Ovary (tissue), 3 donors: ENCODE measurements around the gene OR6Q1.

ENCODE experiments used
- EP300 ChIP-seq: sonication (generic); formaldehyde crosslinking; IDR thresholded peaks from one replicate; pipeline ENCODE4 v1.6.1; 2017; ENCODE audit warnings: antibody characterized with exemption
- POLR2A ChIP-seq: fragments of 450-650 bp; IDR thresholded peaks from one replicate; pipeline ENCODE4 v1.6.1; 2017; ENCODE audit warnings: antibody characterized with exemption, mild to moderate bottlenecking, moderate library complexity
- TF ChIP-seq, protein P1 (sequence below), 3 donors: fragments of 450-650 bp in 2 of 3; fragments of 200-600 bp in 1 of 3; IDR thresholded peaks; one replicate each; pipeline versions ENCODE4 v1.5.1 to v1.8.0; 2016 to 2022; ENCODE audit warnings: antibody characterized with exemption in 3 of 3, mild to moderate bottlenecking in 1 of 3
- donor health status: DM: no; HTN: no; CAD: no.

DNA sequence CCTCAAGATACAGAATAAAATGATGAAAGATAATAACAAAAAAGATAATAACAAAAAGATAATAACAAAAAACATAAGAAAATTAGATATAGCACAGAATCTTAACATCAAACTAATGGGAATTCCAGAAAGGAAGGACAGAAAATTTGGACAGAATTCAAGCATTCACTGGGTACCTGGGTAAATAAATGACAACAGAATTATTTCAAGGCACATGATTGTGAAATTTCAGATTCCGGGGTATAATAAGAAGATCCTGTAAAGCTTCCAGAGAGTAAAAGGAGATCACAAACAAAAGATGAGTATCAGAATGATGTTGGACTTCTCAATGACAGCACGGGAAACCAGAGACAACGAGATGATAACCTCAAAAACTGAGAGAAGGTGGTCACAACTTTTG lies 49.2 kb upstream of the OR6Q1 start:
- TF ChIP-seq POLR2A (no peak), EP300 (no peak)
- TF ChIP-seq, protein P1, sequence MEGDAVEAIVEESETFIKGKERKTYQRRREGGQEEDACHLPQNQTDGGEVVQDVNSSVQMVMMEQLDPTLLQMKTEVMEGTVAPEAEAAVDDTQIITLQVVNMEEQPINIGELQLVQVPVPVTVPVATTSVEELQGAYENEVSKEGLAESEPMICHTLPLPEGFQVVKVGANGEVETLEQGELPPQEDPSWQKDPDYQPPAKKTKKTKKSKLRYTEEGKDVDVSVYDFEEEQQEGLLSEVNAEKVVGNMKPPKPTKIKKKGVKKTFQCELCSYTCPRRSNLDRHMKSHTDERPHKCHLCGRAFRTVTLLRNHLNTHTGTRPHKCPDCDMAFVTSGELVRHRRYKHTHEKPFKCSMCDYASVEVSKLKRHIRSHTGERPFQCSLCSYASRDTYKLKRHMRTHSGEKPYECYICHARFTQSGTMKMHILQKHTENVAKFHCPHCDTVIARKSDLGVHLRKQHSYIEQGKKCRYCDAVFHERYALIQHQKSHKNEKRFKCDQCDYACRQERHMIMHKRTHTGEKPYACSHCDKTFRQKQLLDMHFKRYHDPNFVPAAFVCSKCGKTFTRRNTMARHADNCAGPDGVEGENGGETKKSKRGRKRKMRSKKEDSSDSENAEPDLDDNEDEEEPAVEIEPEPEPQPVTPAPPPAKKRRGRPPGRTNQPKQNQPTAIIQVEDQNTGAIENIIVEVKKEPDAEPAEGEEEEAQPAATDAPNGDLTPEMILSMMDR (IDR thresholded peaks at IDR 0.05), result no peak
